Neural cell (in vitro differentiated cells): ENCODE data around the gene MED22. TPM values are rescaled to one million over a fixed set of nuclear protein-coding genes. Genes with fewer than 3 reads are reported as not detected.

ENCODE experiments used
- H2AFZ ChIP-seq: fragments of 200-600, 300-800 bp; sonication (generic), shearing (Covaris generic); 2 replicates; pipeline ENCODE4 v1.6.0; 2014; ENCODE audit warnings: low read depth, mild to moderate bottlenecking, antibody characterized with exemption, low read length, moderate library complexity
- H3F3A ChIP-seq: fragments of 200-600 bp; shearing (Covaris generic); 2 replicates; pipeline ENCODE4 v1.6.1; 2016; ENCODE audit warnings: mild to moderate bottlenecking, moderate library complexity, mixed read lengths, antibody characterized with exemption, low read length; ENCODE audit not compliant: insufficient read depth, poor library complexity, severe bottlenecking
- H3K27ac ChIP-seq: fragments of 200-600, 300-800 bp; sonication (generic), shearing (Covaris generic); 2 replicates; pipeline ENCODE4 v1.5.1; 2014; ENCODE audit warnings: mild to moderate bottlenecking, low read length, moderate library complexity
- H3K27me3 ChIP-seq: fragments of 300-800, 200-600 bp; sonication (generic), shearing (Covaris generic); 2 replicates; pipeline ENCODE4 v1.6.0; 2014; ENCODE audit warnings: mild to moderate bottlenecking, low read depth, low read length, moderate library complexity; ENCODE audit not compliant: insufficient read depth
- H3K36me3 ChIP-seq: fragments of 300-800, 200-600 bp; sonication (generic), shearing (Covaris generic); 2 replicates; pipeline ENCODE4 v1.5.1; 2014; ENCODE audit warnings: mild to moderate bottlenecking, antibody characterized with exemption, low read length, moderate library complexity; ENCODE audit not compliant: insufficient read depth
- H3K4me2 ChIP-seq: fragments of 300-800, 200-600 bp; sonication (generic), shearing (Covaris generic); 2 replicates; pipeline ENCODE4 v1.6.0; 2014; ENCODE audit warnings: mild to moderate bottlenecking, low read length
- H3K4me3 ChIP-seq: fragments of 300-800, 200-600 bp; sonication (generic), shearing (Covaris generic); 2 replicates; pipeline ENCODE4 v1.5.1; 2014; ENCODE audit warnings: mild to moderate bottlenecking, low read length, moderate library complexity
- H3K79me2 ChIP-seq: fragments of 200-600 bp; shearing (Covaris generic); replicated peaks from 2 replicates; pipeline ENCODE4 v1.6.0; 2014; ENCODE audit warnings: mild to moderate bottlenecking, low read length, moderate library complexity; ENCODE audit not compliant: insufficient read depth
- H3K9ac ChIP-seq: fragments of 300-800, 200-600 bp; sonication (generic), shearing (Covaris generic); 2 replicates; pipeline ENCODE4 v1.6.1; 2016; ENCODE audit warnings: mild to moderate bottlenecking, low read length, mixed read lengths
- H3K9me2 ChIP-seq: fragments of 200-600 bp; shearing (Covaris generic); 2 replicates; pipeline ENCODE4 v1.6.1; 2016; ENCODE audit warnings: mild to moderate bottlenecking, low read length, mixed read lengths; ENCODE audit not compliant: insufficient read depth
- H3K9me3 ChIP-seq: fragments of 200-600, 300-800 bp; sonication (generic), shearing (Covaris generic); 2 replicates; pipeline ENCODE4 v1.6.1; 2016; ENCODE audit warnings: mild to moderate bottlenecking, mixed run types, low read length, moderate library complexity, mixed read lengths
- H4K20me1 ChIP-seq: fragments of 200-600 bp; shearing (Covaris generic); 2 replicates; pipeline ENCODE4 v1.6.1; 2016; ENCODE audit warnings: mild to moderate bottlenecking, mixed run types; ENCODE audit not compliant: insufficient read depth
- CTCF ChIP-seq: fragments of 450-650 bp; IDR thresholded peaks from 2 replicates; pipeline ENCODE4 v1.5.1; 2014; ENCODE audit warnings: antibody characterized with exemption, mild to moderate bottlenecking, moderate library complexity; ENCODE audit not compliant: poor library complexity, severe bottlenecking
- EZH2 ChIP-seq: fragments of 200-600, 300-800 bp; shearing (Covaris generic), sonication (generic); IDR thresholded peaks from 2 replicates; pipeline ENCODE4 v1.6.1; 2014; ENCODE audit warnings: antibody characterized with exemption, low read length, borderline replicate concordance, mild to moderate bottlenecking; ENCODE audit not compliant: insufficient read depth, poor library complexity, severe bottlenecking
- POLR2AphosphoS5 ChIP-seq: IDR thresholded peaks from 2 replicates; pipeline ENCODE4 v1.6.1; 2012
- SMC3 ChIP-seq: fragments of 450-650 bp; conservative IDR thresholded peaks from 2 replicates; pipeline ENCODE4 v1.6.1; 2014; ENCODE audit warnings: antibody characterized with exemption, mild to moderate bottlenecking, moderate library complexity; ENCODE audit not compliant: poor library complexity
- polyA plus RNA-seq: library from polyadenylated mRNA; depleted of rRNA; stranded (reverse); fragments of >200 nt; gene quantifications from 2 replicates; pipeline ENCODE4 v1.2.3, GENCODE V29; 2014

Gene MED22
- polyA plus RNA-seq, 1 donor from 2014 or later: 57.5 TPM

GRCh38 chr9:133345596-133345995 lies 2.3 kb downstream of the MED22 start (continued):
- no peak for TF ChIP-seq CTCF

GRCh38 chr9:133344979-133345378 lies 3.0 kb downstream of the MED22 start:
- H3K4me2 ChIP-seq: no peak overlapping the region
- H3F3A ChIP-seq: no peaks in the 10 kb centered on the region
- H3K9me2 ChIP-seq: no peaks in the 10 kb centered on the region
- H4K20me1 ChIP-seq: no peaks in the 10 kb centered on the region
- H2AFZ ChIP-seq: no peak overlapping the region
- H3K27ac ChIP-seq: no peak overlapping the region
- H3K4me3 ChIP-seq: no peak overlapping the region
- peaks cover 25% of the 10 kb centered on the region for H3K79me2 ChIP-seq
- TF ChIP-seq SMC3: no peak
- no peaks in the 10 kb centered on the region for H3K9me3 ChIP-seq
- no peaks in the 10 kb centered on the region for H3K36me3 ChIP-seq
- no peaks in the 10 kb centered on the region for H3K27me3 ChIP-seq
- H3K9ac ChIP-seq: no peak overlapping the region

- Histone ChIP-seq H3K79me2 (peaks cover 20% of the 10 kb centered on the region), H3K4me3 (no peak overlapping the region), H3K36me3 (no peaks in the 10 kb centered on the region), H3K27ac (no peak overlapping the region), H3K4me2 (no peak overlapping the region), H3K9me2 (no peaks in the 10 kb centered on the region), H4K20me1 (no peaks in the 10 kb centered on the region), H3K9me3 (no peaks in the 10 kb centered on the region), H3K9ac (no peak overlapping the region), H2AFZ (no peak overlapping the region), H3F3A (no peaks in the 10 kb centered on the region), H3K27me3 (no peaks in the 10 kb centered on the region)
- TF ChIP-seq CTCF (no peak), POLR2AphosphoS5 (no peak)
Measured at GRCh38 chr9:133344071-133344470, 3.9 kb downstream of the MED22 start.

- Histone ChIP-seq H2AFZ (no peak overlapping the region), H3K9me3 (no peaks in the 10 kb centered on the region), H3F3A (no peaks in the 10 kb centered on the region), H3K9ac (no peak overlapping the region), H3K27ac (no peak overlapping the region), H4K20me1 (no peaks in the 10 kb centered on the region), H3K79me2 (peaks cover 10% of the 10 kb centered on the region), H3K9me2 (no peaks in the 10 kb centered on the region), H3K4me3 (no peak overlapping the region), H3K36me3 (no peaks in the 10 kb centered on the region), H3K27me3 (no peaks in the 10 kb centered on the region), H3K4me2 (no peak overlapping the region)
- no peak for TF ChIP-seq EZH2
Measured at GRCh38 chr9:133342570-133342969, 5.4 kb downstream of the MED22 start.
